GM19351 (cell line): ENCODE measurements around the gene AGFG1.

Experiments used
- ATAC-seq: cut with Tn5 transposase; IDR thresholded peaks from one replicate; pipeline ENCODE4 v1.9.1; 2021; ENCODE audit warnings: mild to moderate bottlenecking, moderate library complexity; ENCODE audit not compliant: unreplicated experiment

Gene AGFG1

GRCh38 chr2:227471924-227472264 lies at the start of gene AGFG1:
TSS of gene AGFG1 (plus strand) at chr2:227472156. CDS start at chr2:227472422, 266 bp downstream.
- peak; percentile 80 for ATAC-seq

GRCh38 chr2:227423656-227424499 lies 48.1 kb upstream of the AGFG1 start:
- no peak for ATAC-seq

GRCh38 chr2:227428731-227429285 lies 43.1 kb upstream of the AGFG1 start:
- ATAC-seq, result no peak

DNA sequence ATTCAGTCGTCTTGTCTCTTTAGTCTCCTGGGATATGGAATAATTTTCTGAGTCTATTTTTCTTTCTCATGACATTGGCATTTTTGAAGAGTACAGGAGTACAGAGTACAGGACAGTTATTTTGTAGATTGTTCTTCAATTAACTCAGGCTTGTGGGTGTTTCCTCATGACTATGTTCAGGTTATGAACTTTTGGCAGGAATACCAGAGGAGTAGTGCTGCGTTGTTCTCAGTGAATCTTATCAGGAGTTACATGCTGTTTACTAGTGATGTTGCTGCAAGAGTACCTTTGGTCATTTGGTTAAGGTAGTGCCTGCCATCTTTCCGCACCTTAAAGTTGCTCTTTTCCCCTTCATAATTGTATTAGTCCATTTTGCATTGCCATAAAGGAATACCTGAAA lies 41.3 kb upstream of the AGFG1 start:
- no peak for ATAC-seq

GRCh38 chr2:227433171-227433570 lies 38.8 kb upstream of the AGFG1 start:
- no peak for ATAC-seq

DNA sequence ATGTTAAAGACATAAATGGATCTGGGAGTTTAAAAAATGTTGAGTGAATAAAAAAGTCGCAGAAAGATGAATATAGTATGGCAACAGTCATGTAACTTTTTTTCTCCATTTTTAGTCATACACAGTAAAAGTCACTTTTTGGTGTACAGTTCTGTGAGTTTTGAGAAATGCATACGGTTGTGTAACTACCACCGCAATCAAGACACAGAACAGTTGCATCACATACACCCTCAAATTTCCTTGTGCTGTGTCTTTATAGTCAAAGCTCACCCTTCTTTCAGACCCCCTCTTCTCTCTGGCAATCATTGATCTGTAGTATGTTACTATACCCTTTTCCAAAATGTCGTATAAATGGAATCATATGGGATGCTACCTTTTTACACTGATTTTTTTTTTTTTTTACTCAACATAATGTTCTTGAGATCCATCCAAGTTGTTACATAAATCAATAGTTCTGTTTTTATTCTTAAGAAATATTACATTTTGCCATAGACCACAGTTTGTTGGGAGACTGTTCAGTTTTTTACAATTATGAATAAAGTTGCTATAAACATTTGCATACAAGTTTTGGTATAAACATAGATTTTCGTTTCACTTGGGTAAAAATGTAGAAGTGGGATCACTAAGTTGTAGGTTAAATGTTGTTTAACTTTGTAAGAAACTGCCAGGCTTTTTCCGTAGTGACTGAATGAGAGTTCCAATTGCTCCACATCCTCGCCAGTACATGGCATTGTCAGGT lies 35.4 kb upstream of the AGFG1 start:
- ATAC-seq, result no peak

- ATAC-seq, result no peak
Observed at GRCh38 chr2:227439214-227439613, 32.7 kb upstream of the AGFG1 start.

- ATAC-seq, result no peak
Observed at GRCh38 chr2:227442639-227443038, 29.3 kb upstream of the AGFG1 start.

DNA sequence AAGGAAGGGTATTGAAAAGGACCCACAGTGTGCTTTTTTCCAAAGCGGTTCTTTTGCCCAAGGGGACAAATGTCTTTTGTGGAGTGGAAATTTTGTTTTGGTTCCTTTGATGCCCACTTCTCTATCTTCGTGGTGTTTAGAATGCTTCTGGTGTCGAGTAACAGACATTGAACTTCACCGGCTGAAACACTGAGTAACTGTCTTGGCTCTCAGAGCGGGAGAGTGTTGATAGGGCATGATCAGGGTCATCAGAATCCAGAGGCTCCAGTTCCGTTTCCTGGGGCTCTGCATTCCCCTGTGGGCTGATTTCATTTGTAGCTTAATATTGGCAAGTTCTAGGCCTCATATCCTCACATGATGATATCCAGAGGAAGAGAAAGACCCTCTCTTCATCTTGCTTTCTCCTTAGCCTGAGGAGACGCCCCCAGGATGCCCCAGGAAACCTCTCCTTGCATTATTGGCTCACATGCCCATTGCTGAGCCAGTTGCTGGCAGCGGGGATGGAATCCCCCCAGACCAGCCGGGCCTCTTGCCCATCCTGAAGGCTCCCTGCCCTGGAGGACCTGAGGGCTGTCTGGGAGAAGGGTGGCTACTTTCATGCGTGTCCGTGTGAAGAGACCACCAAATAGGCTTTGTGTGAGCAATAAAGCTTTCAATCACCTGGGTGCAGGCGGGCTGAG lies 27.9 kb upstream of the AGFG1 start:
- ATAC-seq, result no peak

DNA sequence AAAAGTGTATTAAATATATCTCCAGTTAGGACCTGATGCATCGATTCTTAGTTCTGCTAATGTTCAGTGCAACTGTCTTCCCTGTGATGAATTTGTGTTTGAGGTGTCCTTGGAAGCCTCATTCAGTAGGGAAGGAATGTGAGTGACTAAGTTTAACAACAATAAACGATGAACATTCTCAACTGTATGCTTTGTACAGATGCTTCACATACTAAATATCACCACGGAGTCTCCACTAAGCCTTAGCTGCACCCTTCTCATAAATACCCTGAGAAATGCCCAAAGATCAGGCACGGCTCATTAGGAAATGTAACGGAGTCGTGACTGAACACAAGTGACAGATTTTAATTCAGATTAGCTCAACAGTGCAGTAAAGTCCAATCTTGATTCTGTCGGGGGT lies 24.4 kb upstream of the AGFG1 start:
- no peak for ATAC-seq

GRCh38 chr2:227450311-227450841 lies 21.6 kb upstream of the AGFG1 start:
- ATAC-seq, result no peak

- no peak for ATAC-seq
Observed at GRCh38 chr2:227450926-227451654, 20.9 kb upstream of the AGFG1 start.

DNA sequence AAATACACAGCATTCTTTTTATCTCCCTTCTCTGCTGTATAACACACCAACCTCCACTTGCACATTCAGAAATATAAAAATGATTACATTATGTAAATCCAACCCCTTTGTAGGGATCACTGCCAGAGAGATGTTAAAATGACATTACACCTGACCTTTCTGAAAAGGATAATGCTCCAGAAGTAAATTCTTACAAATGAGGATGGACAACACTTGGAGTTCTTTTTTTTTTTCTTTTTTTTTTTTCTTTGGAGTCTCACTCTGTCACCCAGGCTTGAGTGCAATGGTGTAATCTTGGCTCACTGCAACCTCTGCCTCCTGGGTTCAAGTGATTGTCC lies 20.3 kb upstream of the AGFG1 start:
- ATAC-seq, result no peak

DNA sequence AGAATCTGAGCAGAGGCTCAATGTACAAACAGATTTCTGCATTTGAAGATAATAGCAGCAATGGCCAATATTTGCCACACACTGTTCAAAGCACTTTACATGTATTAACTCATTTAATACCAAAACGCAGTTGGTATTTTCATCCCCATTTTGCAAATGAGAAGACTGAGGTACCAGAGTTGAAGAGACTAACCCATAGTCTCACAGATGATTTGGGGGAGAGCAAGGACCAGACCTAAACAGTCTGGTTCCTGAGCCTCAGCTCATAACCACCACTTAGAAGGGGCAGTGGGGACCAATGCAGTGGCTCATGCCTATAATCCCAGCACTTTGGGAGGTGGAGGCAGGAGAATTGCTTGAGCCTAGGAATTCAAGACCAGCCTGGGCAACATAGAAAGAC lies 18.1 kb upstream of the AGFG1 start:
- no peak for ATAC-seq

DNA sequence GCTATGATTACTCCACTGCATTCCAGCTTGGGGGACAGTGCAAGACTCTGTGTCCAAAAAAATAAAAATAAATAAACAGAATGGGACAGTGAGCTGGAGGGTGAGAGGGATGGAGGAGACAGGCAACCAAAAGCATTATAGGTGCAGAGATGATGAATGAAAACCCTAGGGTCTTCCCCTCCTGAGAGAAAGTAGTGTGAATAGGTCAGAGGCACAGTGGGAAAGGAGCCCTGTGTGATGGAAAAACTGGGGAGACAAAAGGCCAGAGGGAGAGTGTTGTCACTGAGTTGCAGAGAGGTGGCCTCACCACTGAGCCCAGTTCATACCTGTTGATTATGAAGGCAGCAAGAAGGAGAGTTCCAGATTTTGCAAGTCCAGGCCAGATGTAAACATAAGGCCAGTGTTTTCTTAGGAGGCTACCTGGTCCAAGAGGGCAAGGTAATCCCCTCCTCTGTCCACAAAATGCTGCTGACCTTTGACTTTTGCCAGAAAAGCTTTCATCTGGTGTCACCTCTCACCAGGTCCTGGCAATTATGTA lies 17.6 kb upstream of the AGFG1 start:
- ATAC-seq, result no peak

DNA sequence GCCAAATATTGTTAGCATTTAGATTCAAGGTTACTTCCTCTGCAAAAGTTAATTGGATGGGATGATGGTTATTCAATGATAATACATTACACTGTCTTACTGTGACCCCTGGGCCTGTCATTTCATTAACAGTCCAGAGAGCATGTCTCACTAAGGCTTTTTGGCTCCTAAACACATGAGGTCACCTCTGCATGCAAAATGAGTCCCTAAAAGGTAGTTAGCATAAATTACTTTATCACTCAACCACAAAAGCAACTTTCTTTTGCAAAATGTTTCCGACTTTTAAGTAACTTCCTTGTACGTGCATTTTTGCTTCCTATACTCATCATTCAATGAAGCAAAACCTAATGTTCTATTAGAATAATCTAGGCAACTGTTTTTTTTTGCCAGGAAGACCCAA lies 16.8 kb upstream of the AGFG1 start:
- ATAC-seq, result no peak

- no peak for ATAC-seq
Observed at GRCh38 chr2:227456102-227456501, 15.9 kb upstream of the AGFG1 start.

GRCh38 chr2:227456772-227457171 lies 15.2 kb upstream of the AGFG1 start:
- ATAC-seq, result no peak

GRCh38 chr2:227460070-227460485 lies 11.9 kb upstream of the AGFG1 start:
- peak; percentile 21 for ATAC-seq

GRCh38 chr2:227460833-227461232 lies 11.1 kb upstream of the AGFG1 start:
- ATAC-seq, result no peak
